Right cardiac atrium (tissue), 5 donors: ENCODE data around the gene SLC47A2. TPM values are rescaled to one million over a fixed set of nuclear protein-coding genes. Genes with fewer than 3 reads are reported as not detected.

Experiments
- polyA plus RNA-seq: library from polyadenylated mRNA; stranded (reverse); fragments of 200-250 nt; gene quantifications from one replicate; pipeline ENCODE4 v1.2.3, GENCODE V29; 2013
- total RNA-seq, 4 donors: library from RNA; stranded (reverse); fragmentation: NEBNext Ultra II Directional; extraction: Animal tissue kit (Norgen Biotek cat#: 25700); gene quantifications; one replicate each; pipeline ENCODE4 v1.2.1, GENCODE V29; 2021
- donor health status: healthy with polysubstance abuse.
- donor health status: DM: no; HTN: yes; CAD: no.
- donor health status: DM: no; HTN: no; CAD: no.
- donor health status: DM: no; HTN: yes; CAD: no; lungs with severe emphysema.
- donor health status: DM: yes; HTN: yes; CAD: no.

SLC47A2 gene
- total and polyA plus RNA-seq, 5 donors: not detected

Other genes with a start within 250 kb of the SLC47A2 start
- gene SLC47A1, start 182.7 kb downstream of the SLC47A2 start, total RNA-seq: 1 to 10 TPM; 1.6 to 2.5 (median 2.1) TPM
- 0.77 TPM for gene SLC47A1, start 182.7 kb downstream of the SLC47A2 start, polyA plus RNA-seq
- 10 to 100 TPM; 34.1 to 51.9 (median 43.4) TPM for gene ALDH3A2, start 67.8 kb downstream of the SLC47A2 start, total RNA-seq
- 24.4 TPM for gene ALDH3A2, start 67.8 kb downstream of the SLC47A2 start, polyA plus RNA-seq
- under 1 TPM; 0.20 to 0.50 (median 0.23) TPM for gene ALDH3A1, start 31.7 kb upstream of the SLC47A2 start, total RNA-seq
- gene ALDH3A1, start 31.7 kb upstream of the SLC47A2 start, polyA plus RNA-seq: 0.09 TPM
- 10 to 100 TPM; 13.8 to 16.9 (median 15.8) TPM for gene ULK2, start 151.4 kb upstream of the SLC47A2 start, total RNA-seq
- 5.8 TPM for gene ULK2, start 151.4 kb upstream of the SLC47A2 start, polyA plus RNA-seq